SK-N-SH (cell line): ENCODE measurements around the gene UGT1A7.

ENCODE experiments used
- CHD2 ChIP-seq: fragments of 150-350 bp; IDR thresholded peaks from 2 replicates; pipeline ENCODE4 v1.6.1; 2018; ENCODE audit warnings: low read length; ENCODE audit not compliant: partially characterized antibody
- EP300 ChIP-seq, 2 experiments: IDR thresholded peaks; 2 replicates each; pipeline versions ENCODE4 v1.4.0 to v1.6.1; 2012; ENCODE audit warnings: borderline replicate concordance in 1 of 2, low read depth in 1 of 2, low read length in 1 of 2
- EZH2phosphoT487 ChIP-seq: fragments of 200-600 bp; sonication (generic); IDR thresholded peaks from 2 replicates; pipeline ENCODE4 v1.6.1; 2017; ENCODE audit warnings: low read depth, mixed run types, mild to moderate bottlenecking, antibody characterized with exemption, moderate library complexity, borderline replicate concordance
- FOSL2 ChIP-seq: IDR thresholded peaks from 2 replicates; pipeline ENCODE4 v1.4.0; 2012; ENCODE audit warnings: low read depth, mild to moderate bottlenecking, moderate library complexity, borderline replicate concordance
- FOXM1 ChIP-seq: IDR thresholded peaks from 2 replicates; pipeline ENCODE4 v1.4.0; 2012; ENCODE audit warnings: low read depth, mild to moderate bottlenecking
- JUND ChIP-seq: IDR thresholded peaks from 2 replicates; pipeline ENCODE4 v1.4.0; 2012
- POLR2AphosphoS5 ChIP-seq: IDR thresholded peaks from 2 replicates; pipeline ENCODE4 v1.6.1; 2012; ENCODE audit warnings: low read depth, low read length
- RAD21 ChIP-seq: IDR thresholded peaks from 2 replicates; pipeline ENCODE4 v1.6.1; 2012; ENCODE audit warnings: mild to moderate bottlenecking, low read length
- RFX5 ChIP-seq: IDR thresholded peaks from 2 replicates; pipeline ENCODE4 v1.6.1; 2012; ENCODE audit warnings: mild to moderate bottlenecking, improper control_type of control experiment, low read length
- TF ChIP-seq, protein P1 (sequence below): fragments of 200-600 bp; sonication (generic); IDR thresholded peaks from 2 replicates; pipeline ENCODE4 v1.6.1; 2017; ENCODE audit warnings: antibody characterized with exemption, mild to moderate bottlenecking, moderate library complexity
- TF ChIP-seq, protein P2 (sequence below): IDR thresholded peaks from 2 replicates; pipeline ENCODE4 v1.4.0; 2012; ENCODE audit warnings: low read depth

DNA sequence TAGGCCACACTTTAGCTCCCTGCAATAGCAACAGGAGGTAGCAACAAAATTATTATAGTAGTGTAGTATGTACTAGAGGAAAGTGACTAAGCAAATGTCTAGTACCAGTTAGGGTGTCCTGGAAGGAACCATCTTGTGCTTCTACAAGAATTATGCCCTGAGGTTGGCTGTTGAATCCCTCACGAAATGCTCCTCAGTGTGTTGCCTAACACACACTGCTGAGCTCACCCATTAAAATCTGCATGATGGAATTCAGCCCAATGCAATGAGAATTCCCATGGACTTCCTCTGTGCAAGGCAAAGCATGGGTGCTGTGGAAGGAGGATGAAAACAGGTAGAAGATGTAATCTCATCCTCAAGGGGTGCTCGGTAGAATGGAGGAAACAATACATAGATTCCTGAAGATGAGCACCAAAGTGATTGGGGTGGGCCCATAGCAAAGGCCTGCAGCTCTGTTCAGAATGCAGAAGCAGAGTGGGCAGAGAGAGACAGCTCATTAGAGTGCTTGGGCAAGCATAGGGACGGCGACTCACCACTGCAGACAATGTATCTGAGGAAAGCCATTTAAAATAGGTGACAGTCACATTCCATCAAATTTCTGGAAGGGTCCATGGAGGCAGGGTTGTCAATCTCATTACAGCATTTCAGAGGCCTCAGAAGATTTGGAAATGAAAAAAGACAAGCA lies 1.2 kb upstream of the UGT1A7 start:
- TF ChIP-seq FOSL2 (no peak), RAD21 (no peak), EP300 (IDR thresholded peaks at IDR 0.05; ENCODE audit: borderline replicate concordance in 1 of 2, low read depth in 1 of 2, low read length in 1 of 2) (no peak), JUND (no peak), POLR2AphosphoS5 (no peak), RFX5 (no peak), EZH2phosphoT487 (no peak), CHD2 (no peak), FOXM1 (no peak)
- TF ChIP-seq, protein P1, sequence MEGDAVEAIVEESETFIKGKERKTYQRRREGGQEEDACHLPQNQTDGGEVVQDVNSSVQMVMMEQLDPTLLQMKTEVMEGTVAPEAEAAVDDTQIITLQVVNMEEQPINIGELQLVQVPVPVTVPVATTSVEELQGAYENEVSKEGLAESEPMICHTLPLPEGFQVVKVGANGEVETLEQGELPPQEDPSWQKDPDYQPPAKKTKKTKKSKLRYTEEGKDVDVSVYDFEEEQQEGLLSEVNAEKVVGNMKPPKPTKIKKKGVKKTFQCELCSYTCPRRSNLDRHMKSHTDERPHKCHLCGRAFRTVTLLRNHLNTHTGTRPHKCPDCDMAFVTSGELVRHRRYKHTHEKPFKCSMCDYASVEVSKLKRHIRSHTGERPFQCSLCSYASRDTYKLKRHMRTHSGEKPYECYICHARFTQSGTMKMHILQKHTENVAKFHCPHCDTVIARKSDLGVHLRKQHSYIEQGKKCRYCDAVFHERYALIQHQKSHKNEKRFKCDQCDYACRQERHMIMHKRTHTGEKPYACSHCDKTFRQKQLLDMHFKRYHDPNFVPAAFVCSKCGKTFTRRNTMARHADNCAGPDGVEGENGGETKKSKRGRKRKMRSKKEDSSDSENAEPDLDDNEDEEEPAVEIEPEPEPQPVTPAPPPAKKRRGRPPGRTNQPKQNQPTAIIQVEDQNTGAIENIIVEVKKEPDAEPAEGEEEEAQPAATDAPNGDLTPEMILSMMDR, result no peak
- TF ChIP-seq, protein P2, sequence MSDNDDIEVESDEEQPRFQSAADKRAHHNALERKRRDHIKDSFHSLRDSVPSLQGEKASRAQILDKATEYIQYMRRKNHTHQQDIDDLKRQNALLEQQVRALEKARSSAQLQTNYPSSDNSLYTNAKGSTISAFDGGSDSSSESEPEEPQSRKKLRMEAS, result no peak
